Activated CD8-positive, alpha-beta T cell treated with anti-CD3 and anti-CD28 coated beads for 36 hours (primary cell): ENCODE data around the gene HSD17B1. TPM values are rescaled to one million over a fixed set of nuclear protein-coding genes. Genes with fewer than 3 reads are reported as not detected.
"Not testable (repeated sequence)": the region's sequence is repeated elsewhere in the genome, so short reads cannot be mapped to it uniquely, and the experiment has no call there.

Experiments used
- ATAC-seq: fragments of 200-7000 bp; cut with Tn5 transposase; one replicate; pipeline ENCODE4 v1.10.0; 2021; ENCODE audit warnings: mild to moderate bottlenecking, moderate library complexity
- CTCF ChIA-PET: fragments of 350-600 bp; sonication (Branson Sonifier 250); formaldehyde crosslinking; loops from one replicate; lab custom pipeline; 2021; ENCODE audit warnings: antibody characterized with exemption; lab: Charles Lee
- POLR2A ChIA-PET: fragments of 350-600 bp; sonication (Branson Sonifier 250); formaldehyde crosslinking; loops from one replicate; lab custom pipeline; 2021; ENCODE audit warnings: antibody characterized with exemption; lab: Charles Lee
- DNase-seq: peaks from one replicate; pipeline ENCODE4 v3.0.0-alpha.2; 2020
- H3K27ac Mint-ChIP-seq: one replicate; pipeline ENCODE4 v1.8.0; 2021; ENCODE audit warnings: mild to moderate bottlenecking, mixed read lengths
- H3K27me3 Mint-ChIP-seq: one replicate; pipeline ENCODE4 v1.8.0; 2021; ENCODE audit warnings: mixed read lengths
- H3K36me3 Mint-ChIP-seq: one replicate; pipeline ENCODE4 v1.8.0; 2021; ENCODE audit warnings: low read depth, mixed read lengths
- H3K4me1 Mint-ChIP-seq: one replicate; pipeline ENCODE4 v1.8.0; 2021; ENCODE audit warnings: low read depth, mixed read lengths
- H3K4me3 Mint-ChIP-seq: one replicate; pipeline ENCODE4 v1.8.0; 2021; ENCODE audit warnings: mild to moderate bottlenecking, moderate library complexity, mixed read lengths
- H3K9me3 Mint-ChIP-seq: one replicate; pipeline ENCODE4 v1.8.0; 2021; ENCODE audit warnings: mixed read lengths
- intact Hi-C: fragments of 100-400 bp; cut with micrococcal nuclease; formaldehyde crosslinking; loops from one replicate; pipeline ENCODE4 v1.10.0; 2022
- total RNA-seq, 2 experiments: library from RNA; stranded (reverse); gene quantifications; one replicate each; pipeline ENCODE4 v1.2.3, GENCODE V29; 2021
- TF ChIP-seq, protein P1 (sequence below): fragments of 200-600 bp; IDR thresholded peaks from one replicate; pipeline ENCODE4 v1.8.0; 2022; ENCODE audit warnings: antibody characterized with exemption, mild to moderate bottlenecking

Gene HSD17B1
- total RNA-seq, 2 experiments from 2014 or later: 0.43 to 0.49 TPM

DNA sequence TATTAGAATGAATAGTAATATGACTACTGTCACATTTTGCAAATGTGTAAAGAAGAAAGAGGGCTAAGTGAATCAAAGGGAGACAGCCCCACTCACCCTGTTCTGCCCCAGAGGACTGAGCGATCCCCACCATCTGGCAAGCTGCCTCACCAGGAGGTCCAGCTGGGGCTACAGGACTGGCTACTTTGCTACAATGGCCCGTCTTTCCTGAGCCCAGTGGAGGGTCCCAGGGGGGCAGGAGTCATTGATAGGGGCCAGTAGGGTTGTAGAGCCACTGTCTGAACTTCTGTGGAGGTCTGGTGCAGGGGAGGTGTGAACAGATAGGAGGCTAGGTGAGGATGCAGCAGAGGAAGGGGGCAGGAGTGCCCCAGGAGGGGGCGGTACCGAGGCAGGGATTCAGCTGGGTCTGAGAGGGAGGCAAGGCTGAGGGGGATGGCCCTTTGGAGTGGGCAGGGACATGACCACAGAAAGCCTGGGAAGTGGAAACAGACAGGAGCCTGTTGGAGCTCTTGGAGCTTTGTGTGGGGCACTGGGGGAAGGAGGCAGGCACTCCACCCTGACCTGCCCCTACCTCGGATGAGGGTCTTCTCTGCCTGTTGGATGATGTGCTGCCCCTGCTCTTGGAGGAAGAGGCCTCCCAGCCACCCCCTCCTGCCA lies 3.4 kb downstream of the HSD17B1 start:
- H3K27me3 Mint-ChIP-seq, CTCF ChIA-PET, POLR2A ChIA-PET, H3K9me3 Mint-ChIP-seq, DNase-seq, H3K36me3 Mint-ChIP-seq, intact Hi-C loops: not testable (repeated sequence)
- Mint-ChIP-seq H3K27ac (peak overlapping the region; percentile 25), H3K4me1 (peaks cover 12% of the 10 kb centered on the region), H3K4me3 (peak overlapping the region; percentile 91)
- peak; percentile 35 for ATAC-seq
- TF ChIP-seq, protein P1, sequence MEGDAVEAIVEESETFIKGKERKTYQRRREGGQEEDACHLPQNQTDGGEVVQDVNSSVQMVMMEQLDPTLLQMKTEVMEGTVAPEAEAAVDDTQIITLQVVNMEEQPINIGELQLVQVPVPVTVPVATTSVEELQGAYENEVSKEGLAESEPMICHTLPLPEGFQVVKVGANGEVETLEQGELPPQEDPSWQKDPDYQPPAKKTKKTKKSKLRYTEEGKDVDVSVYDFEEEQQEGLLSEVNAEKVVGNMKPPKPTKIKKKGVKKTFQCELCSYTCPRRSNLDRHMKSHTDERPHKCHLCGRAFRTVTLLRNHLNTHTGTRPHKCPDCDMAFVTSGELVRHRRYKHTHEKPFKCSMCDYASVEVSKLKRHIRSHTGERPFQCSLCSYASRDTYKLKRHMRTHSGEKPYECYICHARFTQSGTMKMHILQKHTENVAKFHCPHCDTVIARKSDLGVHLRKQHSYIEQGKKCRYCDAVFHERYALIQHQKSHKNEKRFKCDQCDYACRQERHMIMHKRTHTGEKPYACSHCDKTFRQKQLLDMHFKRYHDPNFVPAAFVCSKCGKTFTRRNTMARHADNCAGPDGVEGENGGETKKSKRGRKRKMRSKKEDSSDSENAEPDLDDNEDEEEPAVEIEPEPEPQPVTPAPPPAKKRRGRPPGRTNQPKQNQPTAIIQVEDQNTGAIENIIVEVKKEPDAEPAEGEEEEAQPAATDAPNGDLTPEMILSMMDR: peak; percentile 39

DNA sequence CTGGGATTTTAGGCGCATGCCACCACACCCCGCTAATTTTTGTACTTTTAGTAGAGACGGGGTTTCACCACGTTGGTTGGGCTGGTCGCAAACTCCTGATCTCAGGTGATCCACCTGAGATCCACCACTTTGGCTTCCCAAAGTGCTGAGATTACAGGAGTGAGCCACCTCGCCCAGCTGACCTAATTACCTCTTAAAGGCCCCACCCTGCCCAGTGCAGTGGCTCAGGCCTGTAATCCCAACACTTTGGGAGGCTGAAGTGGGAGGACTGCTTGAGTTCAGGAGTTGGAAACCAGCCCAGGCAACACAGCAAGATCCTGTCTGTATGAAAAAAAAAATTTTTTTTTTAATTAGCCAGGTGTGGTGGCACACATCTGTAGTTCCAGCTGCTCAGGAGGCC lies 6.4 kb downstream of the HSD17B1 start:
- intact Hi-C loops: no loop called here
- Mint-ChIP-seq H3K27ac (no peak overlapping the region), H3K4me1 (peaks cover 31% of the 10 kb centered on the region), H3K4me3 (no peak overlapping the region), H3K9me3 (no peaks in the 10 kb centered on the region), H3K36me3 (peaks cover 15% of the 10 kb centered on the region), H3K27me3 (no peaks in the 10 kb centered on the region)
- POLR2A ChIA-PET: interaction anchor here (1.2 kb wide), 1 partner anchor 8 kb away, joined by 4 read pairs; the partner anchor contains the start of gene MLX
- TF ChIP-seq, protein P1: no peak
- DNase-seq (no peak), ATAC-seq (no peak)
- CTCF ChIA-PET: interaction anchor here (1.1 to 1.4 kb wide), 2 partner anchors 10 to 19 kb away, joined by 3 read pairs; no protein-coding TSS in a partner anchor

DNA sequence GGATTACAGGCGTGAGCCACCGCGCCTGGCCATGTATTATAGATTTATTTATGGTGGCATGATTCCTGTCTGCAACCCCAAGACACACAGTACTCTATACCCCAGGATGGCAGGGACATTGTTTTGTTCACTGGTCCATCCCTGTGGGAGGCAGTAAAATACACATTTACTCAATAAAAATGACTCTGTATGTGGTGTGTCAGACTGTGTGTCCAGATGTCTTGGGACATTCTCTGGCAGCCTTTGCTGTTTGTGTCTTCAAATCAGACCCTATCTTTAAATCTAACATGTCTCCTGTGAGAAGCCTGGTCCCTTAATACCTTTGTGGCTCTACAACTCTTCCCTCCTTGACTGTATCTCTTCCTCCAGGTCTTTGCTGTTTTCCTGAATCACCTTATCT lies 7.5 kb downstream of the HSD17B1 start:
- TF ChIP-seq, protein P1: no peak
- ChIA-PET POLR2A (no interaction called here), CTCF (interaction anchor here (1.4 kb wide), 1 partner anchor 12 kb away, joined by 3 read pairs; no protein-coding TSS in a partner anchor)
- intact Hi-C loops: no loop called here
- H3K4me1 Mint-ChIP-seq: peaks cover 33% of the 10 kb centered on the region
- no peaks in the 10 kb centered on the region for H3K27me3 Mint-ChIP-seq
- ATAC-seq: no peak
- peaks cover 19% of the 10 kb centered on the region for H3K36me3 Mint-ChIP-seq
- no peaks in the 10 kb centered on the region for H3K9me3 Mint-ChIP-seq
- no peak for DNase-seq
- H3K27ac Mint-ChIP-seq: no peak overlapping the region
- H3K4me3 Mint-ChIP-seq: peak overlapping the region; percentile 51

DNA sequence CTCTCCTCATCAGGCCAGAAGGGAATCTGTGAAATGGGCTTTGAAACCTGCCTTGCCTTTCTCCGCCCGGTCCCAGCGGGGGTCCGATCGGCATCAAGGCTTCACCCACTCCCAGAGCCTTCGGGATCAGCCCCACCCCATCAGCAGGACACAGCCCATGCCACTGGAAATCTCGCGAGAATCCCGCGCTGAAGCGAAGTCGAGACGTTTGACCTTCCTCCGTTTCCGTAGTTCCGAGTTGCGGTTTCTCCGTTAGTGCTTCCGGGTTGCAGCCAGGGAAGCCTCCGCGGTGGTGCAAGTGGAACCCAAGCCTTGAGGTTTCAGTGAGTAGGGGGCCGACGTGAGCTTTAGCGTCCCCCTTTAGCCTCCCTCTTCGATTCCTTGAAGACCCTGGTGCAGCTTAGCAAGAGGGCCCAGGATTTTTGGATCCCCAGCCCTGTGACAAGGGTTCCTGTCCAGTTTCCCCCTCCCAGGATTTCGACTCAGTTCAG lies 9.2 kb downstream of the HSD17B1 start, which contains the start of gene COASY:
COASY (plus strand) TSS at position 252 of the 491 bp plus-strand sequence. CDS start 475 bp downstream, outside the sequence.
- H3K4me1 Mint-ChIP-seq: peaks cover 34% of the 10 kb centered on the region
- CTCF ChIA-PET: interaction anchor here (7.5 kb wide), 1 partner anchor 15 kb away, joined by 70 read pairs; the partner anchor contains the start of gene PSMC3IP
- DNase-seq: peak; percentile 95
- peaks cover 26% of the 10 kb centered on the region for H3K36me3 Mint-ChIP-seq
- no peaks in the 10 kb centered on the region for H3K27me3 Mint-ChIP-seq
- peak; percentile 80 for ATAC-seq
- intact Hi-C loops: no loop called here
- H3K4me3 Mint-ChIP-seq: peak within 1 kb of the TSS; percentile 88
- H3K9me3 Mint-ChIP-seq: no peaks in the 10 kb centered on the region
- H3K27ac Mint-ChIP-seq: peak within 1 kb of the TSS; percentile 90
- POLR2A ChIA-PET: interaction anchor here (0.5 to 1.5 kb wide), 4 partner anchors 18 to 437 kb away, joined by 3 to 5 read pairs (median 3); no protein-coding TSS in a partner anchor
- TF ChIP-seq, protein P1: no peak
